Mesenchymal stem cell (in vitro differentiated cells and primary cell): ENCODE measurements around the gene STAC2.

Source experiments
- DNase-seq: peaks from one replicate; pipeline ENCODE4 v3.0.0-alpha.2; 2013
- H2AFZ ChIP-seq: one replicate; pipeline ENCODE4 v1.6.1; 2013; ENCODE audit warnings: low read depth, mild to moderate bottlenecking, control low read depth, inconsistent platforms, low read length, moderate library complexity
- H2AK5ac ChIP-seq: 2 replicates; pipeline ENCODE4 v1.6.1; 2013; ENCODE audit warnings: low read length, moderate library complexity, mild to moderate bottlenecking, inconsistent platforms; ENCODE audit not compliant: severe bottlenecking
- H2BK120ac ChIP-seq: one replicate; pipeline ENCODE4 v1.6.1; 2013; ENCODE audit warnings: low read depth, mild to moderate bottlenecking, inconsistent platforms, low read length, moderate library complexity
- H2BK12ac ChIP-seq, 2 experiments: one replicate each; pipeline ENCODE4 v1.6.1; 2013; ENCODE audit warnings: inconsistent platforms in 2 of 2, low read length in 2 of 2, mild to moderate bottlenecking in 2 of 2, moderate library complexity in 2 of 2, control low read depth in 1 of 2
- H2BK15ac ChIP-seq: one replicate; pipeline ENCODE4 v1.6.1; 2013; ENCODE audit warnings: mild to moderate bottlenecking, low read depth, inconsistent platforms; ENCODE audit not compliant: poor library complexity, severe bottlenecking
- H2BK5ac ChIP-seq: 2 replicates; pipeline ENCODE4 v1.6.1; 2013; ENCODE audit warnings: low read depth, mild to moderate bottlenecking, low read length, control low read depth, inconsistent platforms; ENCODE audit not compliant: poor library complexity, severe bottlenecking
- H3K14ac ChIP-seq, 2 experiments: one replicate each; pipeline ENCODE4 v1.6.1; 2013; ENCODE audit warnings: inconsistent platforms in 2 of 2, low read length in 2 of 2, control low read depth in 1 of 2, mild to moderate bottlenecking in 1 of 2, moderate library complexity in 1 of 2
- H3K18ac ChIP-seq, 2 experiments: one replicate each; pipeline ENCODE4 v1.6.1; 2013; ENCODE audit warnings: inconsistent platforms in 2 of 2, low read length in 2 of 2, control low read depth in 1 of 2, low read depth in 1 of 2, mild to moderate bottlenecking in 1 of 2
- H3K23ac ChIP-seq, 2 experiments: one replicate each; pipeline ENCODE4 v1.6.1; 2013; ENCODE audit warnings: inconsistent platforms in 2 of 2, low read length in 2 of 2, mild to moderate bottlenecking in 2 of 2, moderate library complexity in 2 of 2, control low read depth in 1 of 2
- H3K27ac ChIP-seq: 2 replicates; pipeline ENCODE4 v1.5.1; 2013; ENCODE audit warnings: mild to moderate bottlenecking, moderate library complexity, low read length, control low read depth, inconsistent platforms; ENCODE audit not compliant: poor library complexity, severe bottlenecking
- H3K27me3 ChIP-seq, 2 experiments: 2 replicates each; pipeline versions ENCODE4 v1.6.1 to v1.7.0; 2013; ENCODE audit warnings: low read length in 2 of 2, mild to moderate bottlenecking in 2 of 2, moderate library complexity in 2 of 2, control low read depth in 1 of 2, inconsistent platforms in 1 of 2; ENCODE audit not compliant: control insufficient read depth in 1 of 2, insufficient read depth in 1 of 2
- H3K36me3 ChIP-seq, 2 experiments: 2 replicates each; pipeline versions ENCODE4 v1.6.1 to v1.7.0; 2013; ENCODE audit warnings: low read length in 2 of 2, control low read depth in 1 of 2, inconsistent platforms in 1 of 2, low read depth in 1 of 2, mild to moderate bottlenecking in 1 of 2; ENCODE audit not compliant: insufficient read depth in 2 of 2, control insufficient read depth in 1 of 2
- H3K4ac ChIP-seq, 2 experiments: one replicate each; pipeline ENCODE4 v1.6.1; 2013; ENCODE audit warnings: inconsistent platforms in 2 of 2, low read length in 2 of 2, mild to moderate bottlenecking in 2 of 2, moderate library complexity in 2 of 2, control low read depth in 1 of 2, low read depth in 1 of 2
- H3K4me1 ChIP-seq: 2 replicates; pipeline ENCODE4 v1.6.1; 2013; ENCODE audit warnings: low read depth, low read length, control low read depth; ENCODE audit not compliant: control insufficient read depth, insufficient read depth
- H3K4me2 ChIP-seq: 2 replicates; pipeline ENCODE4 v1.6.1; 2013; ENCODE audit warnings: low read length, mild to moderate bottlenecking, inconsistent platforms; ENCODE audit not compliant: poor library complexity, severe bottlenecking
- H3K4me3 ChIP-seq, 2 experiments: 2 replicates each; pipeline versions ENCODE4 v1.5.1 to v1.7.0; 2013; ENCODE audit warnings: low read length in 2 of 2, mild to moderate bottlenecking in 2 of 2, control low read depth in 1 of 2, low read depth in 1 of 2; ENCODE audit not compliant: insufficient read depth in 1 of 2
- H3K79me1 ChIP-seq: replicated peaks from 2 replicates; pipeline ENCODE4 v1.6.1; 2013; ENCODE audit warnings: mild to moderate bottlenecking, control low read depth, low read length, inconsistent platforms; ENCODE audit not compliant: poor library complexity, severe bottlenecking
- H3K9ac ChIP-seq: 2 replicates; pipeline ENCODE4 v1.7.0; 2013; ENCODE audit warnings: mild to moderate bottlenecking, low read length, moderate library complexity
- H3K9me3 ChIP-seq: 2 replicates; pipeline ENCODE4 v1.7.0; 2013; ENCODE audit warnings: mild to moderate bottlenecking, low read length; ENCODE audit not compliant: control insufficient read depth
- H4K8ac ChIP-seq: one replicate; pipeline ENCODE4 v1.6.1; 2013; ENCODE audit warnings: inconsistent platforms, mild to moderate bottlenecking, low read length, moderate library complexity
- H4K91ac ChIP-seq: one replicate; pipeline ENCODE4 v1.6.1; 2013; ENCODE audit warnings: mild to moderate bottlenecking, low read length, inconsistent platforms
- WGBS: methylation state at CpG from one replicate; pipeline ENCODE4 v1.1.7; 2013; ENCODE audit warnings: mixed read lengths; 5-methylcytosine and 5-hydroxymethylcytosine counted together

Gene STAC2

DNA sequence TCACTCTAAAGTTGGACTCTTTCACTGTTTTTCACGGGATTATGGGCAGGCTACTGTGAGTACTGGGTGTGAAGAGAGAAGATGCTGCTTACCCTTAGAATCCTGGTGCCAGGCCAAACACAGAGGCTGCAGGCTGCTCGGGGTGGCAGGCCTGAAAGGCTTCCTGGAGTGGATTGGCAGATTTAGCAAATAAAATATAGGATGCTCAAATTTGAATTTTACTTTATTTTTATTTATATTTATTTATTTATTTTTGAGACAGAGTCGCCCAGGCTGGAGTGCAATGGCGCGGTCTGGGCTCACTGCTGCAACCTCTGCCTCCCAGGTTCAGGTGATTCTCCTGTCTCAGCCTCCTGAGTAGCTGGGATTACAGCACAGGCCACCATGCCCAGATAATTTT is 14.9 kb upstream of the STAC2 start:
- H3K4me3 ChIP-seq, result no peak overlapping the region
- peaks cover 16 to 39% of the 10 kb centered on the region in 2 experiments for H3K27me3 ChIP-seq
- H2AK5ac ChIP-seq, result no peak overlapping the region
- no peak overlapping the region for H3K4me2 ChIP-seq
- H3K36me3 ChIP-seq, result no peaks in the 10 kb centered on the region
- WGBS, result 84% methylated on average over 5 of the region's 5 CpGs
- H2BK120ac ChIP-seq, result no peak overlapping the region
- no peak overlapping the region for H3K4ac ChIP-seq
- no peak overlapping the region for H2BK5ac ChIP-seq
- no peaks in the 10 kb centered on the region for H3K9me3 ChIP-seq
- no peak overlapping the region for H3K23ac ChIP-seq
- H3K14ac ChIP-seq, result no peak overlapping the region
- no peak overlapping the region for H2AFZ ChIP-seq
- DNase-seq, result no peak
- H3K9ac ChIP-seq, result no peak overlapping the region
- no peak overlapping the region for H2BK15ac ChIP-seq
- no peak overlapping the region for H4K91ac ChIP-seq
- no peak overlapping the region for H3K27ac ChIP-seq
- no peak overlapping the region for H3K18ac ChIP-seq
- no peak overlapping the region for H2BK12ac ChIP-seq
- H3K79me1 ChIP-seq, result no peaks in the 10 kb centered on the region
- H4K8ac ChIP-seq, result no peak overlapping the region
- peaks cover 25% of the 10 kb centered on the region for H3K4me1 ChIP-seq

DNA sequence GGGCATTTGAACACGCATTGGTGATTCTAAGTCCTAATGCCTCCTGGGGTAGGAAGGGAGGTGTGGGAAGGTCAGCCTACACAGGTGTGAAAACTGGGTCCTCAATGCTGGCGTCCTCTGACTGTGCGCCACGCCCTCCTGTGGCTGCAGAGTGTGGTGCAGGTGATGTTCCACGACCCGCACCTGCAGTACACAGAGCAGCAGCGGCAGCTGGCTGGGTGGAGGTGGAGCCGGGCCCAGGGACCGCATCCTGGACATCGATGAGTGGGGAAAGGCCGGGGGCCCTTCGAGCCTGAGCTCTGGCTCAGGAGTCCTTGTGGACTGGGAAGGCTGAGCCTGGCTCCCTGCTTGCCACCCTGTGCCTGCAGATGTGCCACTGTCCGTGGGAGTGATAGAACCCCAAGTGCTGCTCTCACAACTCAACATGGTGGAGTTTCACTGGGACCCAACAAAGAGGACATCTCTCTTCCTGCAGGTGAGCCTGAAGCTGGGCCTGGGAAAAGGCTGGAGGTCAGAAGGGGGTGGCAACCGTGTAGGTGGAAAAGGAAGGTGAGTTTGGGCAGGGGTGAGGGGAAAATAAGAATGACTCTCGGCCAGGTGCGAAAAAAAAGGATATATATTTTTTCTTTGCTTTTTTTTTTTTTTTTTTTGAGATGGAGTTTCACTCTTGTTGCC is 14.0 kb upstream of the STAC2 start:
- H3K4ac ChIP-seq, result no peak overlapping the region
- DNase-seq, result no peak
- 38% methylated on average over 15 of the region's 16 CpGs for WGBS

GRCh38 chr17:39238311-39238972 is 12.7 kb upstream of the STAC2 start:
- H3K14ac ChIP-seq, result peak overlapping the region in 1 of 2 experiments; percentile 72
- no peak overlapping the region for H2BK5ac ChIP-seq
- 80% methylated on average over 15 of the region's 15 CpGs for WGBS
- no peak overlapping the region for H2BK120ac ChIP-seq
- H2BK12ac ChIP-seq, result no peak overlapping the region
- no peak overlapping the region for H2BK15ac ChIP-seq
- no peak overlapping the region for H3K9ac ChIP-seq
- H3K27ac ChIP-seq, result no peak overlapping the region
- no peak overlapping the region for H2AFZ ChIP-seq
- no peak overlapping the region for H3K4ac ChIP-seq
- no peak overlapping the region for H2AK5ac ChIP-seq
- no peaks in the 10 kb centered on the region for H3K79me1 ChIP-seq
- no peaks in the 10 kb centered on the region for H3K9me3 ChIP-seq
- H4K91ac ChIP-seq, result no peak overlapping the region
- H3K4me2 ChIP-seq, result no peak overlapping the region
- no peak overlapping the region for H3K4me3 ChIP-seq
- no peak overlapping the region for H4K8ac ChIP-seq
- no peak for DNase-seq
- peaks cover 16% of the 10 kb centered on the region for H3K4me1 ChIP-seq
- no peak overlapping the region for H3K18ac ChIP-seq
- peaks cover 16 to 46% of the 10 kb centered on the region in 2 experiments for H3K27me3 ChIP-seq
- H3K23ac ChIP-seq, result no peak overlapping the region
- no peaks in the 10 kb centered on the region for H3K36me3 ChIP-seq

More for the DNA sequence above, 14.0 kb upstream of the STAC2 start:
- Histone ChIP-seq H3K4me2 (no peak overlapping the region), H4K91ac (no peak overlapping the region), H3K27ac (no peak overlapping the region), H3K9ac (no peak overlapping the region), H3K14ac (no peak overlapping the region), H2BK5ac (no peak overlapping the region), H4K8ac (no peak overlapping the region), H3K4me1 (peaks cover 25% of the 10 kb centered on the region), H3K23ac (no peak overlapping the region), H2AK5ac (no peak overlapping the region), H2BK15ac (no peak overlapping the region), H3K27me3 (peaks cover 16 to 46% of the 10 kb centered on the region in 2 experiments), H2BK120ac (no peak overlapping the region), H2AFZ (no peak overlapping the region), H3K36me3 (no peaks in the 10 kb centered on the region), H3K79me1 (no peaks in the 10 kb centered on the region), H3K9me3 (no peaks in the 10 kb centered on the region), H3K4me3 (no peak overlapping the region), H3K18ac (no peak overlapping the region), H2BK12ac (no peak overlapping the region)

DNA sequence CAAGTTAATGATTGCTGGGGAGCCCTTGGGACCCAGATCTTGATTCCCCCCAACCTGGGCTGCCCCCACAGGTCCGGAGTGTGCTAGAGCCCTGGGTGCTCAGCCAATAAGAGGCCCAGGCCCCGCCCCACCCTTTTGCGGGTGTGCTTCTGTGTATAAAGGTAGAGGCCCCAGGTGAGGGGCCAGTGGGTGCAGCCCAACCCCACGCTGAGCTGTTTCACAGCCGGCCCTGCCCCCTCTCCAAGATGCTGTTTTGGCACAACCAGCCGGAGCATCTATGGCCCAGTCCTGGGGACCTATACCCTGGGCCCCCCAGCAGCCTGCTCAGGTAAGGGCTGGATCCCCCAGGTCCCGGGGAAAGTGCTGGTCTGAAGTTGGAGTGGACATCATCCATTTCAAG is 11.8 kb upstream of the STAC2 start:
- H2AFZ ChIP-seq, result no peak overlapping the region
- no peak overlapping the region for H3K18ac ChIP-seq
- no peak overlapping the region for H4K91ac ChIP-seq
- H3K4me3 ChIP-seq, result no peak overlapping the region
- no peaks in the 10 kb centered on the region for H3K36me3 ChIP-seq
- peaks cover 16% of the 10 kb centered on the region for H3K4me1 ChIP-seq
- no peak overlapping the region for H3K4ac ChIP-seq
- DNase-seq, result no peak
- no peaks in the 10 kb centered on the region for H3K9me3 ChIP-seq
- no peak overlapping the region for H3K23ac ChIP-seq
- H2BK12ac ChIP-seq, result no peak overlapping the region
- H4K8ac ChIP-seq, result no peak overlapping the region
- 72% methylated on average over 7 of the region's 7 CpGs for WGBS
- no peak overlapping the region for H2AK5ac ChIP-seq
- H3K27me3 ChIP-seq, result peaks cover 21 to 44% of the 10 kb centered on the region in 2 experiments
- H3K4me2 ChIP-seq, result no peak overlapping the region
- H3K27ac ChIP-seq, result no peak overlapping the region
- no peak overlapping the region for H2BK15ac ChIP-seq
- no peak overlapping the region for H3K9ac ChIP-seq
- no peak overlapping the region for H2BK5ac ChIP-seq
- H3K79me1 ChIP-seq, result no peaks in the 10 kb centered on the region
- no peak overlapping the region for H3K14ac ChIP-seq
- H2BK120ac ChIP-seq, result no peak overlapping the region
